Measurements from ENCODE around the gene MAP2K5.

Gene MAP2K5

DNA sequence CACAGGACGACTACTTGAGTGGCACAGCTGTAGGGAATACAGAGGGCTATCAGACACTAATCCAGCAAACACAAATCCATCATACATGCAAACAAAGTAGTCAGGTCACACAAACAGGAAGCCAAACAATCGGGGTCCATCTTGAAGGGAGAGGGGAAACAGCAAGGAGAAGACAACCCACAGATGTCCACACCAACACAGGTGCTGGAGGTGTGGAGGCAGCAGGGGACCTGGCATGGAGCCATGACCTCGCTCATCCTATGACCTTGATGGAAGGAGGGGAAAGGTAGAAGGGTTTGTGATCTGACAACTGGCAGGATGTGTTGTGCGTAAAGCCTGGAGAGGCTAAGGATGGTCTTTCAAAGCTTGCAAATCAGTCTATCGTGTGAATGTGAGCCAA, 242.9 kb downstream of the MAP2K5 start:
- no peak for DNase-seq

DNA sequence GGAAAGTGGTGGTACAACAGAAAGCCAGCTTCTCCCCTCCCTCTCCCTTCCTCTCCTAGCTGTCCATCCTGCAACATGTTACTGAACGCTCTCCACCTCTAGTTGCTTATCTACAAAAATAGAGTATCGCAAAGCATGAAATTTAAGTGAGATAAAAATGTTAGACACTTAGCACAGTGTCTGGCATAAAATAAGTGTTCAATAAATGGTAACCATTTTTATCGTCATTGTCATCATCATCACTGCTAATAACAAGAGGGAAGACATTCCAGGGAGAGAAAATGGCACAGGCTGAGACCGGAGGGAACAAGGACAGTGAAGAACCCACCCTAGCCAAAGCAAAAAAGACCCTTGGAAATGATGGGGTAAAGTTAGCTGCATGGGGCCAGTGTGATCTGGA, 244.1 kb downstream of the MAP2K5 start:
- no peak for DNase-seq

- no peak for DNase-seq
Observed at GRCh38 chr15:67788986-67789385, 246.5 kb downstream of the MAP2K5 start.

DNA sequence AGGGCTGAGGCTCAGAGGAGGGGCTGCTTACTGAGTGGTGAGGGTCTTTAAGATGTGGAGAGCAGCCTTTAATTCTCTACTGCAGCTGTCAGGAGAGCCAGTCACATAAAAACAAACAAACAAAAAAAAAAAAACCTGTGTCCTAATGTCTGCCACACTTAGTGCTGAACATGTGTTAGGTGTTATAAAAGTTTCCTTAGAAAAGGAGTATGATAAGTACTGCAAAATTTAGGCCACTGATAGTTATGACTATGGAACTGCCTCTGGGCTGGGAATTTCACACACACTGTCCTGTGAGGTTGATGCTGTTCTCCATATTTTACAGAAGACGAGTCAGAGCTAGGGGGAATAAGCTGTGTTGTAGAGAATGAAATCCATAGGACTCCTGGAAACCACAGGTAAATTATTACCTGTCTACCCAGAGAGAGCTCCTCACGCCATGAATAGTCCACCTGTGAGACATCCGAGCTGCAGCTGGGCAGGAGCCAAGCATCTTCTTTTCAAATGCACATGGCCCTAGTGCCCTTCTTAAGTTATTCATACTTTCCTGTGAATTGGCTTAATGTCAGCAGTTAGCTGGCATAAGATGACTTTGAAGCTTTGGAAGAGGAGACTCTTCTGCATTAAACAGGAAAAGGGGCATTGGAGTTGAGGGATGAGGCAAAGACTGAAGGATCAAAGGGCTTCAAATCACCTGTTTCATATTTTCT, 248.3 kb downstream of the MAP2K5 start:
- DNase-seq = no peak

DNA sequence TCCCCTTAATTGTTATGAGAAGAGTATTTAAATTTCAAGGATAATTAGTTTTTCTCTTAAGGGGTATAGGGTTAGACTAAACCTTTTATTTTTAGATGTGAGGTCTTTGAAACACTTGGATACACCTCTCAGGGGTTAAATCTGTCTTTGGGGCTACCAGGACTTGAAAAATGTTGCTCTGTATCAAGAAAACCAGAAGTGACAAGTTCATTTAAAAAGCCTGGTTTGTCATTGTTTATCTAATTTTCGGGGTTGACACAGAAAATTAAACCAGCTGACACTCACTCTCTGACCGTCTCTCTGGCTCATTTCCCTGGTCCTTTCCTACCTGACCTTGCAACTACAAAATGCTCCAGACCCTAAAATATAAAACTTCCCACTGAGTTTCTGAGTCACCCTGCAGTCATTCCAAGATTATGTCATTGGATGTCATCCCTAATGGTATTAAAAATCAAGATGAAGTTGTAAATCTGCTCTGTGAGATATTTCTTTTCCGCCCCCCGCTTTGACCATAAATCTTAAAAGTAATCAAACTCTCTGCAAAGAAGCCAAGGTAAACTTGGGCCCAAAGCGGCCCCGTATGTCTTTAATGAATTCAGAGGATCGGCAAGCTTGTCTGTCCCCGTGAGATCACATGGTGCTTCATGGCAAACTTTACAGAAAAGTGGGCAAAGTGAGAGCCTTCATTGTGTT, 249.9 kb downstream of the MAP2K5 start:
- DNase-seq = no peak

- DNase-seq = no peak
Observed at GRCh38 chr15:67794832-67795574, 252.5 kb downstream of the MAP2K5 start.

- DNase-seq = no peak
Observed at GRCh38 chr15:67796196-67797127, 254.0 kb downstream of the MAP2K5 start.

GRCh38 chr15:67799801-67800205, 257.3 kb downstream of the MAP2K5 start:
- DNase-seq = no peak

DNA sequence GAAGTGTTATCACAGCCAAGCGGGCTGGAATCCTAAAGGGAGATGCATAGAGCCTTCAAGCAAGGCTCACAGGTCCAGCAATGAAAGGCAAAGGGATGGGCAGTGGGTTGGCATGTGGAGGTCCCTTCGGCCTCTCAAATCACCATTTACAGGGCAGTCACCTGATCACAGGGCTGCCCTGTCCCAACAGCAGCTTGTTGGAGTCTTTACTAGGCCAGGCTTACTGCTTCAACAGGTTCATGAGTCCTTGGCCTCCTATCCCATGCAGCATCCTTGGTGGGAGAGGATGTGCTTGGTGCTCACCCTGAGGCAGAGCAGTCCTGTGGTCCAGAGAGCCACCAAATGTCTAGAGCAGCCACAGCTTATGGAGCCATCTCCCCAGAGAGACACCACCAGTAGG, 258.6 kb downstream of the MAP2K5 start:
- no peak for DNase-seq

GRCh38 chr15:67801926-67802914, 259.7 kb downstream of the MAP2K5 start:
- DNase-seq = no peak

- DNase-seq = no peak
Observed at GRCh38 chr15:67803299-67803698, 260.8 kb downstream of the MAP2K5 start.

- DNase-seq = no peak
Observed at GRCh38 chr15:67803996-67804843, 261.7 kb downstream of the MAP2K5 start.

DNA sequence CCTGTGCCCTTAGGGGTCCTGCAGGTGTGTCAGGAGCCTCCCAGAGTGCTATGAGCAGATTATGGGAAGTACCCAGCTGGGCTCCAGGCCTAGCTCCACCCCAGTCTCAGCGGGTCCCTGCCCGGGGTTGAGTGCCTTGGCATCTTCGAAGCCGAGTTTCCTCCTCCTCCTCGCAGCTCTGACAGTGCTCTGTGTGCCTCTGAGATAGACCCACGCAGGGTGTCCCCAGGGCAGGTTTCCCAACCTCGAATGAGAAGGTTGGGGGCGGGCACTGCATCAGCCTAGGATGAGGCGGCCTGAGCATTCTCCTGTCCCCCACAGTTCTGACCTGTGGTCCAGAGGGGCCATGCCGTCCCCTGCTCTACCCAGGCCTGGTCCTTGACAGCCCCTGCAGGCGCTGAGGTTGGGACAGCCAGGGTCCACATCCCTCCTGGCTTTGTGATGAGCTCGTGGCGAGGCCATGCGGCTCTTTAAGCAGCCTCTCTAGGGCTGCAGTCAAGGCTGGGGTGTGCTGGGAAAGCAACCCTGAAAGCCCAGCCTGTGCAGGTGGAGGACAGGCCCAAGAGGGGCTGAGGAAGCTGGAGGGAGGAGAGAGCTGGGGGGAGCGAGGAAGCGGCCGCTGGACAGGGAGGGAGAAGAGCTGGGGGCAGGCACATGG, 262.6 kb downstream of the MAP2K5 start:
- DNase-seq = no peak

DNA sequence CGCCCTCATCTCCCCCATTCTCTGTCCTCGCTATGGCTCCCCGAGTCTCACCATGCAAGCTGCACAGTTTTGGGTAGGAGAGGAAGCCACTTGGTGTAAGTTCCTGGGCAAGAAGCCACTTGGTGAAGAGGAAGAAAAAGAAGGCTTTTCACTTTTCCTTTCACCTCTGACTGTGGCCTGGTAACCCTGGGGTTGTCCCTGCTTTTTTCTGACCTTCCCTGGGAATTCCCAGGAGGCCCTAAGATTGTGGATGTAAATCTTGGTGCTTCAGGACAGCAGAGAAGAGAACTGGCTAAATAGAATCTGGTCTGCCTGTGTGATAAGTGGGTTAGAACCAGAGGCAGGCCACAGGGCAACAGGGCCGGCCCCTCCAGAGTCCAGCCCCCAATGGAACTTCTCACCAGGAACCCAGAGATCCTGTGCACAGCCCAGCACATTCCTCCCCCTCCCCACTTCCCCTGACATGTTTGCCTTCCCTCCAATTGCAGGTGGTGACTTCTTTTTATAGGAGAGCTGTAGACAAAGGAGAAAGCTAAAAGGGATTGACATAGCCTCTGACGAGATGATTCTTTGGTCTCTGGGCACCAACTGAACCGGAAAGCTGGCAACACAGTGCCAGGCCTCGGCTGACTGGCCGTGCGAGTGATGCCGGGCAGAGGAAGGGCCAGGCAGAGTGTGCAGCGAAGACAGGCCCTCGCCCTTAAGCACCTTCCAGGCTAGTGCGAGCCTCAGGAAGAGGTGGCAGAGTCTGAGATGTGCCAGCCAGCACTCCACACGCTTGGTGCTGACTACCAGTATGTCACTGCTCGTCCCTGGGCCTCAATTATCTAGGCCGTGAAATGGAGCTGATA, 263.4 kb downstream of the MAP2K5 start:
- DNase-seq = no peak

DNA sequence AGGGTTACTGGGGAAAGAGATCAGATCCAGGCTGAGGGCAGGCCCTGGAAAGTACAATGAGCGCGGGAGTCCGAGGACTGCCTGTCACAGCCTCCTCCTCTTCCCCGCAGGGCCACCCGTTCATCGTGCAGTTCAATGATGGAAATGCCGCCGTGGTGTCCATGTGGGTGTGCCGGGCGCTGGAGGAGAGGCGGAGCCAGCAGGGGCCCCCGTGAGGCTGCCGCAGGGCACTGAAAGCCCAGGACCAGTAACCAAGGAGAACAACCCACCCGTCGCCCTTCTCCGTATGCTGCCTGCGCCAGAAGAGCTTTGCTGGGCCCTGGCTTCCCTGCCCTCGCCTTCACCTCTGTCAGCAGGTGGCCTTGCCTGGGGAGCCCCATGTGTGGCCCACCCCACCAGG, 264.0 kb downstream of the MAP2K5 start:
- no peak for DNase-seq

DNA sequence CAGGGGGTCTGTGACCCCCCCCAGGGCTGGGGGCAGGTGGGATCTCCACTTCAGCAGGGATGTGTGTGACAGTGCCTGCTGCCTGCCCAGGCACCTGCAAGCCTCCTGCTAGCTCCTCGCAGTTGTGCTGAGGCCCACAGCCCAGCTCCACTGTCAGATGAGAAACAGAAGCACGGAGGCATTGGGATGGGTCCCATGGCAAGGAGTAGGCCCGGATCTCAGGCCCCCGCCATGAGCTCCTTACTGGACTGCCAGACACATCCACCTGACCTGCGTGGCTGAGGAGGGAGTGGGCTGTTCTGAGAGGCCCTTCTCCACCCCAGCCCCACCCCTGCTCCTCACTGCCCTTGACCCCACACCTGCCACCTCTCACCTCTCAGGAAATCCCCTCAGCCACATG, 264.6 kb downstream of the MAP2K5 start:
- DNase-seq = no peak

- no peak for DNase-seq
Observed at GRCh38 chr15:67807836-67808235, 265.3 kb downstream of the MAP2K5 start.

DNA sequence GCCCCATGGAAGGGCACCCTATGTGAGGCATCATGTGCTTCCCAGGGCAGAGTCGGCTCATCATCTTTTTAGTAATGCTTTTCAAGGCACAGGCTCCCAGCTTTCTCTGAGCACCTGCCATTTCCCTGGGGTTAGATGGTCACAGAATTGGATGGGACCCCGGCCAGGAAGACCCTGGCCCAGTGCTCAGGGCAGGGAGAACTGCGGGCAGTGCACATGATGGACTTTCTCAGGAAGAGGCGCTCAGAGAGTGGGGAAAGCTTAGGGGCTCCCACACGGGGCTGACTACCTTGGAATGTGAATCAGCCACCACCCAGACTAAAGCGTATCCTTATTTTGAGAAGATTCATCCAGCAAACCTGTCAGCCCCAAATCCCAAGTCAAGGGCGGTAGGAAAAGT, 266.3 kb downstream of the MAP2K5 start:
- DNase-seq = no peak

DNA sequence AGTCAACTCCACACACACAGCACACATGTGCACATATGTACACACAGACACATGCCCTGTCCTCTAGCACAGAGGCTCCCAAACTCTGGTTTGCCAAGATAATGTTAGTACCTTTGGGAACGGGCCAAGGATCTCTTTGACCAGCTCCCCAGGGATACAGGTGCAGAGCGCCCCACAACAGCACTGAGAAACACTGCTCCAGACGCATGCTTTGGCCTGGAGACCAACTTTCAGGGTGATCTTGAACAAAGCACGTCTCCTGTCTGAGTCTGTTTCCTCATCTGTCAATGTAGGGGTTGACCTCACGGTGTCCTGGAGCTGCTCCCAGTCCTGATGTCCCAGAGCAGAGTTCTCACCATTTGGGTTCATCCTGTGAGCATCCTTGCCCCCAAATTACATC, 266.9 kb downstream of the MAP2K5 start:
- no peak for DNase-seq

Data from activated T-cell treated with anti-CD3 and anti-CD28 coated beads for 4 hours (primary cell).